CD4-positive, alpha-beta T cell treated with Interferon gamma for 1 hour (primary cell): ENCODE results near the gene GNLY.

ENCODE experiments used
- DNase-seq: peaks from one replicate; pipeline ENCODE4 v3.0.0-alpha.2; 2020

Gene GNLY

GRCh38 chr2:85690932-85691331, 3.2 kb upstream of the GNLY start:
- DNase-seq = no peak

- no peak for DNase-seq
These were observed 2.0 kb upstream of the GNLY start for GRCh38 chr2:85692039-85692645.

- no peak for DNase-seq
These were observed 963 bp downstream of the GNLY start for GRCh38 chr2:85695121-85695520.

- DNase-seq = no peak
These were observed 1.8 kb downstream of the GNLY start for GRCh38 chr2:85695691-85696668.

GRCh38 chr2:85697096-85697495, 2.9 kb downstream of the GNLY start:
- no peak for DNase-seq

GRCh38 chr2:85697716-85698115, 3.6 kb downstream of the GNLY start:
- no peak for DNase-seq

GRCh38 chr2:85698184-85698879, 4.2 kb downstream of the GNLY start:
- DNase-seq = no peak

GRCh38 chr2:85698880-85699254, 4.7 kb downstream of the GNLY start:
- DNase-seq = no peak

- DNase-seq = no peak
These were observed 5.2 kb downstream of the GNLY start for GRCh38 chr2:85699325-85699724.

GRCh38 chr2:85702172-85702571, 8.0 kb downstream of the GNLY start:
- DNase-seq = no peak

GRCh38 chr2:85702800-85703199, 8.6 kb downstream of the GNLY start:
- no peak for DNase-seq

- DNase-seq = no peak
These were observed 9.2 kb downstream of the GNLY start for GRCh38 chr2:85703329-85703728.

- DNase-seq = no peak
These were observed 9.9 kb downstream of the GNLY start for GRCh38 chr2:85704038-85704437.

GRCh38 chr2:85704800-85705679, 10.9 kb downstream of the GNLY start:
- DNase-seq = peak; percentile 38

GRCh38 chr2:85705680-85706039, 11.5 kb downstream of the GNLY start:
- DNase-seq = no peak

- DNase-seq = no peak
These were observed 11.9 kb downstream of the GNLY start for GRCh38 chr2:85706063-85706462.

- peak; percentile 66 for DNase-seq
These were observed 12.6 kb downstream of the GNLY start for GRCh38 chr2:85706599-85707296.

GRCh38 chr2:85707304-85707703, 13.1 kb downstream of the GNLY start:
- peak; percentile 58 for DNase-seq

GRCh38 chr2:85708641-85709040, 14.5 kb downstream of the GNLY start:
- DNase-seq = no peak

GRCh38 chr2:85709401-85709811, 15.2 kb downstream of the GNLY start:
- DNase-seq = no peak

GRCh38 chr2:85710687-85711577, 16.8 kb downstream of the GNLY start:
- DNase-seq = no peak
